ENCODE data around the gene CIAPIN1.
A peak's percentile ranks its signal among the peaks of the same experiment; 100 is the strongest.

The CIAPIN1 gene

DNA sequence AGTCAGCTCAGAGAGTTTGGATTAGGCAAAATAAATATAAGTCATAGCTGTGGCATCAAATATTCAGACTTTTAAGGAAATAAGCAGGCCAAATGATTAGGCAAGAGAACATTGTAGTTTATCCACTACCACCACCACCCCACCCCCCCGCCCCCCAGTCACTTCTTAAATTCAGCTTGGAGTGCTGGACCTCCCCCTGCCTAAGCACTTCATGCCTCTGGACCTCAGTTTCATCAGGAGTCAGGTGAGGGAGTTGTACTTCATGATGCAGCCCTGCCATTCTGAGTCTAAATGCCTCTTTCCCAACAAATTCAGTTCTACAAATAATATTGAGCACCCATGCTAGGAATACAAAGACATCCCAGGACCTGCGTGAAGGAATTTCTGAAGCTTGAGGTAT lies 17.3 kb upstream of the CIAPIN1 start:
- TF ChIP-seq CTCF (IDR thresholded peaks at IDR 0.05): no peak
- Histone ChIP-seq H3K4me3 (ENCODE audit: low read depth in 1 of 2, low read length in 1 of 2) (no peak overlapping the region), H3K36me3 (peaks cover 71% of the 10 kb centered on the region), H3K27ac (no peak overlapping the region), H3K27me3 (no peaks in the 10 kb centered on the region), H3K9me3 (no peaks in the 10 kb centered on the region), H3K4me1 (ENCODE audit: control insufficient read depth in 1 of 2, insufficient read depth in 1 of 2, low read depth in 1 of 2, low read length in 1 of 2) (peaks cover 19 to 21% of the 10 kb centered on the region in 2 experiments)

DNA sequence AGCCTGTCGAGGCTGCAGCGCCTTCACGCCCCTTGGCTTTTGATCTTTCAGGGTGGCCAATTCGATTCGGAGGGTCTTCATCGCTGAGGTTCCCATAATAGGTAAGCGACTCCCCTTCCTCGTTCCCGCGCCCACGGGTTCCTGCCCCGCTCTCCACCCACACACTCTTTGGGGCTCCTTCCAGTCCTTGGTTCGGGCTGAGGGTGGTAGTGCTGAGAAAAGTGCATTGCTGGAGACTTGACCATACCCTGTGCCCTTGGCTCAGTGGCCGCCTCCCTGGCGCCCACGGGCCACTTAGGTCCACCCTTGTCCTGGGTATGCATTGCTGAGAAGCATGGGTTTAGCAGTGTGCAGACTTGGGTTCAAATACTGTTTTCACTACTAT lies 15.8 kb upstream of the CIAPIN1 start:
- Histone ChIP-seq H3K36me3 (peaks cover 71% of the 10 kb centered on the region), H3K27me3 (no peaks in the 10 kb centered on the region), H3K4me1 (ENCODE audit: control insufficient read depth in 1 of 2, insufficient read depth in 1 of 2, low read depth in 1 of 2, low read length in 1 of 2) (peaks cover 15 to 19% of the 10 kb centered on the region in 2 experiments), H3K4me3 (ENCODE audit: low read depth in 1 of 2, low read length in 1 of 2) (peak overlapping the region; percentile 81 to 82), H3K9me3 (no peaks in the 10 kb centered on the region), H3K27ac (peak overlapping the region; percentile 76)
- TF ChIP-seq CTCF (IDR thresholded peaks at IDR 0.05): no peak

DNA sequence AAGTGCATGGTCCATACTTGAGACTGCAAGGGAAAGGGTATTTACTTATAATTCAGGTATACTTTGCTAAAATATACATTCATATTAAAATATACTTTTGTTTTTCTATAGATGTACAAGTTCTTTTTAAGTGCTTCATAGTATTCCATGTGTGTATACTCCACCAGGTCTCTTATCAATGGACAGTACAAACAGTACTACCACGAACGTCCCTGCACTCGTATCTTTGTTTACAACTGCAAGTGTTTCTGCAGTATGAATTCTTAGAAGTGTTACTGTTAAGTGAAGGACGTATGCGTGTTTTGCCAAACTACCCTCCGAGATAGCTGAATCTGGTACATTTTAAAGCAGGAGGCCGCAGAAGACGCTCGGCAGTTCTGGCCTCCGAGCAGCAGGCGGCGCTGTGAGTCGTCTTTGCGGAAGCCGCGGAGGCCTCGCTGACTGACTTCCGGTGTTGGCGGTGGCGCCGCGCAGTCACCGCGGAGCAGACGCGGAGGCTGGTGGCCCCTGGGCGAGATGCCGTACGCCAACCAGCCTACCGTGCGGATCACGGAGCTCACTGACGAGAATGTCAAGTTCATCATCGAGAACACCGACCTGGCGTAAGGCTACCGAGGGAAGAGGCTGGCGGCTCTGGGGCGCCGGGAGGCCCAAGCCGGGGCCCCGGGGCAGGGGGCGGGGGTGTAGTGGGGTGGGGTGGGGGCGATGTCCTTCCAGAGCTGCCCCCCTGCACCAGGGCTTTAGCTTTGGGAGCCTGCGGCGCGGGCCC lies 15.2 kb upstream of the CIAPIN1 start, which contains the start of gene POLR2C:
Gene POLR2C, plus strand, starts transcription at position 471 of the 769 bp plus-strand sequence. Its CDS starts 46 bp downstream, at position 517.
- Histone ChIP-seq H3K4me1 (ENCODE audit: control insufficient read depth in 1 of 2, insufficient read depth in 1 of 2, low read depth in 1 of 2, low read length in 1 of 2) (peaks cover 15 to 19% of the 10 kb centered on the region in 2 experiments), H3K27me3 (no peaks in the 10 kb centered on the region), H3K36me3 (peaks cover 71% of the 10 kb centered on the region), H3K4me3 (ENCODE audit: low read depth in 1 of 2, low read length in 1 of 2) (peak within 1 kb of the TSS; percentile 81 to 82), H3K9me3 (no peaks in the 10 kb centered on the region), H3K27ac (peak within 1 kb of the TSS; percentile 76)
- peak; percentile 99 for TF ChIP-seq CTCF (IDR thresholded peaks at IDR 0.05)

- TF ChIP-seq CTCF (IDR thresholded peaks at IDR 0.05): no peak
- Histone ChIP-seq H3K9me3 (no peaks in the 10 kb centered on the region), H3K4me3 (ENCODE audit: low read depth in 1 of 2, low read length in 1 of 2) (no peak overlapping the region), H3K27me3 (no peaks in the 10 kb centered on the region), H3K27ac (no peak overlapping the region), H3K36me3 (peaks cover 49% of the 10 kb centered on the region), H3K4me1 (ENCODE audit: control insufficient read depth in 1 of 2, insufficient read depth in 1 of 2, low read depth in 1 of 2, low read length in 1 of 2) (peaks cover 8 to 13% of the 10 kb centered on the region in 2 experiments)
These were observed 4.8 kb upstream of the CIAPIN1 start for GRCh38 chr16:57452021-57452420.

DNA sequence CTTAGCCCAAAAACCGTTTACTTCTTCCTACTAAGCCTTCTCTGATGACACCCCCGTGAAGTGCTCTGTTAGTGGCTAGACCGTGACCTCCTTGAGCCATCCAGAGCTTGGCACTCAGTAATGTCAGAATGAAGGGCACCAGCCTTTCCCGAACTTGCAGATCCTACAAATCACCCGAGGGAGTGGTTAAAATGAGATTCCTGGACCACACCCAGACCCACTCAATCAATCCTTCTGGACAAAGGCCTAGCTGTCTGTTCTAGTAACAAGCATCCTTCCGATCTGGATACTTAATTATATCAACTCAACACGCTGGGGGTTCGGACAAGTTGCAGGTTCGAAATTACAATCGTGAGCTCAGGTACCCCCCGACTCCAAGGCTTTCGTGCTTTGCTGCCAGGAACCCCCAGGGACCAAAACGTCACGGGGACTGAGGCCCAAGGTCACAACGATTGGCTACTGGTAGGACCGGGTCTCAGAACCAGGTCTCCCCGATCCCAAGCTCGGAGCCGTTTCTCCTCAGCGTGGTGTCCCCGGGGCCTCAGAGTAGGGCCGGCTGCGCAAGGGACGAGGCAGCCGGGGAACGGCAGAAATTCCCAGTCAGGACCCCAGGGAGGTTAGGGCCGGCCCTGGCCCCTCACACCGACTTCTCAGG lies 527 bp downstream of the CIAPIN1 start:
- peak overlapping the region; percentile 71 for H3K27ac ChIP-seq
- TF ChIP-seq CTCF (IDR thresholded peaks at IDR 0.05): no peak
- H3K36me3 ChIP-seq: peaks cover 9% of the 10 kb centered on the region
- peaks cover 17 to 22% of the 10 kb centered on the region in 2 experiments for H3K4me1 ChIP-seq (ENCODE audit: control insufficient read depth in 1 of 2, insufficient read depth in 1 of 2, low read depth in 1 of 2, low read length in 1 of 2)
- H3K27me3 ChIP-seq: no peaks in the 10 kb centered on the region
- H3K4me3 ChIP-seq (ENCODE audit: low read depth in 1 of 2, low read length in 1 of 2): peak overlapping the region; percentile 81 to 97
- H3K9me3 ChIP-seq: no peaks in the 10 kb centered on the region

Data from neutrophil (primary cell).